ENCODE results near the gene MYL7.
"Not testable (repeated sequence)": the region's sequence is repeated elsewhere in the genome, so short reads cannot be mapped to it uniquely, and the experiment has no call there.

Gene MYL7

DNA sequence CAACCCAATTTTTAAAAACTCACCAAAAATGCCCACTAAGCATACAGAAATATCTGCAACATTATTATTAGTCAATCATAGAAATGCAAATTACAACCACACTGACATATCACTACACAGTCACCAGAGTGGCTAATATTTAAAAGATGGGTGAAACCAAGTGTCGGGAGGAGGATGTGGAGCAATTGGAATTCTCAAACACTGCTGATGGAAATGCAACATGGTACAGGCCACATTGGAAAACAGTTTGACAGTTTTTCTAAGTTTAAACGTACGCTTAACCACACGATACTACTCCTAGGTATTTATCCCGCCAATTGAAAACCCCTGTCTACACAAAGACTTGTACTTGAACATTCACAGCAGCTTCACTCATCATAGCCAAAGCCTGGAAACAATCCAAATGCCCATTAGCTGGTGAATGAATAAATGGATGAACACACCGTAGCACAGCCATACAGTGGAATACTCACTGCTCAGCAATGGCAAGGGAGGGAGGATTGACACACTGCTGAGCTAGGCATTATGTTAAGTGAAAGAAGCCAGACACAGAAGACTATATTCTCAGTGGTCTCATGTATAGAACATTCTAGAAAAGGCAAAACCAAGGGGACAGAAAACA is 31.8 kb upstream of the MYL7 start:
- no peak overlapping the region for H3K4me3 Mint-ChIP-seq
- H3K36me3 Mint-ChIP-seq (ENCODE audit: low read depth) = no peaks in the 10 kb centered on the region
- TF ChIP-seq, protein P1, sequence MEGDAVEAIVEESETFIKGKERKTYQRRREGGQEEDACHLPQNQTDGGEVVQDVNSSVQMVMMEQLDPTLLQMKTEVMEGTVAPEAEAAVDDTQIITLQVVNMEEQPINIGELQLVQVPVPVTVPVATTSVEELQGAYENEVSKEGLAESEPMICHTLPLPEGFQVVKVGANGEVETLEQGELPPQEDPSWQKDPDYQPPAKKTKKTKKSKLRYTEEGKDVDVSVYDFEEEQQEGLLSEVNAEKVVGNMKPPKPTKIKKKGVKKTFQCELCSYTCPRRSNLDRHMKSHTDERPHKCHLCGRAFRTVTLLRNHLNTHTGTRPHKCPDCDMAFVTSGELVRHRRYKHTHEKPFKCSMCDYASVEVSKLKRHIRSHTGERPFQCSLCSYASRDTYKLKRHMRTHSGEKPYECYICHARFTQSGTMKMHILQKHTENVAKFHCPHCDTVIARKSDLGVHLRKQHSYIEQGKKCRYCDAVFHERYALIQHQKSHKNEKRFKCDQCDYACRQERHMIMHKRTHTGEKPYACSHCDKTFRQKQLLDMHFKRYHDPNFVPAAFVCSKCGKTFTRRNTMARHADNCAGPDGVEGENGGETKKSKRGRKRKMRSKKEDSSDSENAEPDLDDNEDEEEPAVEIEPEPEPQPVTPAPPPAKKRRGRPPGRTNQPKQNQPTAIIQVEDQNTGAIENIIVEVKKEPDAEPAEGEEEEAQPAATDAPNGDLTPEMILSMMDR (IDR thresholded peaks at IDR 0.05) = no peak
- peaks cover 22% of the 10 kb centered on the region for H3K9me3 Mint-ChIP-seq
- peaks cover 72% of the 10 kb centered on the region for H3K27me3 Mint-ChIP-seq (ENCODE audit: low read depth, poor library complexity)
- no peak overlapping the region for H3K27ac Mint-ChIP-seq
- no peak for DNase-seq
- peaks cover 16% of the 10 kb centered on the region for H3K4me1 Mint-ChIP-seq

DNA sequence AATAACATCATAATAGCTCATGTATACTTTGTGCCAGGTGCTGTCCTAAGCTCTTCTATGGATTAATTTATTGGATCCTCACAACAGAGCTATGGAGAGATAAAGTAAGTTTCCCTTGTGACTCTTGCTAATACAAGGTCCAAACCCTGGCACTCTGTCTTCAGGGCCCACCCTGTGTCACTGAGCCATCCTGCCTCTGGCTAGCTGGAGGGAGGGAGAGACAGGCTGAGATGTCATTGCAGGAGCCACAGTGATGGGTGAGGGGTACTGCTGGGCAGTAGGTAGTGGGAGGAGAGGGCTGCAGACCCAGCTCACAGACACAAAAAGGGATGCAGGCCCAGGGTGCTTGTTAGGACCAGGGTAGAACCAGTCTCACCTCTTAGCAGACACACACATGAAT is 31.2 kb upstream of the MYL7 start:
- TF ChIP-seq, protein P1 (IDR thresholded peaks at IDR 0.05) = no peak
- no peak overlapping the region for H3K4me3 Mint-ChIP-seq
- H3K4me1 Mint-ChIP-seq = peaks cover 13% of the 10 kb centered on the region
- no peak for DNase-seq
- H3K36me3 Mint-ChIP-seq (ENCODE audit: low read depth) = no peaks in the 10 kb centered on the region
- H3K9me3 Mint-ChIP-seq = peaks cover 22% of the 10 kb centered on the region
- no peak overlapping the region for H3K27ac Mint-ChIP-seq
- peaks cover 74% of the 10 kb centered on the region for H3K27me3 Mint-ChIP-seq (ENCODE audit: low read depth, poor library complexity)

DNA sequence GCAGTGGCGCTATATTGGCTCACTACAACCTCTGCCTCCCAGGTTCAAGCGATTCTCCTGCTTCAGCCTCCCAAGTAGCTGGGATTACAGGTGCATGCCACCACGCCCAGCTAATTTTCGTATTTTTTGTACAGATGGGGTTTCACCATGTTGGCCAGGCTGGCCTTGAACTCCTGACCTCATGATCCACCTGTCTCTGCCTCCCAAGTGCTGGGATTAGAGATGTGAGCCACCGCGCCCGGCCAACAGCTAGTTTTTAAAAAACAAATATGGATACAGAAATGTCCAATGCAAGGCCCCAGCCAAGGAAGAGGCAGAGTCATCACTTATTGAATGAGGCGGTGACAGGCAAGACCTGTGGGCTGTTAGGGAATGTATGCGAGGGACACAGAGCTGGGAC is 30.8 kb upstream of the MYL7 start:
- DNase-seq; H3K4me3 Mint-ChIP-seq; H3K36me3 Mint-ChIP-seq (ENCODE audit: low read depth); H3K27ac Mint-ChIP-seq: not testable (repeated sequence)
- peaks cover 26% of the 10 kb centered on the region for H3K9me3 Mint-ChIP-seq
- H3K4me1 Mint-ChIP-seq = peaks cover 13% of the 10 kb centered on the region
- H3K27me3 Mint-ChIP-seq (ENCODE audit: low read depth, poor library complexity) = peaks cover 74% of the 10 kb centered on the region

DNA sequence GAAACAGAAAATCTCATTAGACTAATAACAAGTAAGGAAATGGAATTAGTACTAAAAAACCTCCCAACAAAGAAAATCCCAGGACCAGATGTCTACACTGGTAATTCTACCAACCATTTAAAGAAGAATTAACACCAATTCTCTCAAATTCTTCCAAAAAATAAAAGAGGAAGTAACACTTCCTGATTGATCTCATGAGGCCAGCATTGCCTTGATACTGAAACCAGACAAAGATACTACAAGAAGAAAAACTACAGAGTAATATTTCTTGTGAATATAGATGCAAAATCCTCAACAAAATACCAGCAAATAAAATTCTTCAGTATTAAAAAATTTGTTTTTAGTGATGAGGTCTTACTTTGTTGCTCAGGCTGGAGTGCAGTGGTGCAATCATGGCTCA is 26.8 kb upstream of the MYL7 start:
- DNase-seq = no peak
- no peak overlapping the region for H3K27ac Mint-ChIP-seq
- H3K27me3 Mint-ChIP-seq (ENCODE audit: low read depth, poor library complexity) = peaks cover 58% of the 10 kb centered on the region
- peaks cover 39% of the 10 kb centered on the region for H3K9me3 Mint-ChIP-seq
- H3K4me3 Mint-ChIP-seq = no peak overlapping the region
- H3K36me3 Mint-ChIP-seq (ENCODE audit: low read depth) = peaks cover 6% of the 10 kb centered on the region
- peaks cover 8% of the 10 kb centered on the region for H3K4me1 Mint-ChIP-seq
- TF ChIP-seq, protein P1 (IDR thresholded peaks at IDR 0.05) = no peak

DNA sequence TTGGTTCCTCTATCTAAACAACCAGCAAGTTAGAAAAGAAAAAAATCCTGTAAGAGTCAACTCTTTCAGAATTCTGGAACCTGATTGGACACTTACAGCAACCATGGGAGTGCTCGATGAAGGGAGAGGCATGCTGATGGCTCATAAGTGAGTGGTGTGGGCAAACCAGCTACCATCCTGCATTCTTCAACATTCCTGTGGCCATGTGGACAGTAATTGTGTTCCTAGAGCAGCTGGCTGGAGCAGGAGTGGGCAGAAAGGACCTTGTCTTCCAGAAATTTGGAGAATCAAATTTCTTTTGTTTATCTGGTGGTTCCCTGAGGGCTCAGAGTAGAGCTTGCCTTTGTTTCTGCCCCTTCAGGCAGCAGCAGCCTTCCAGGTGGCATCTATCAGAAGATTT is 22.5 kb upstream of the MYL7 start:
- TF ChIP-seq, protein P1 (IDR thresholded peaks at IDR 0.05) = no peak
- Mint-ChIP-seq H3K4me3 (no peak overlapping the region), H3K4me1 (peaks cover 16% of the 10 kb centered on the region), H3K9me3 (peaks cover 21% of the 10 kb centered on the region), H3K36me3 (ENCODE audit: low read depth) (peaks cover 6% of the 10 kb centered on the region), H3K27ac (no peak overlapping the region), H3K27me3 (ENCODE audit: low read depth, poor library complexity) (peaks cover 30% of the 10 kb centered on the region)
- DNase-seq = no peak

DNA sequence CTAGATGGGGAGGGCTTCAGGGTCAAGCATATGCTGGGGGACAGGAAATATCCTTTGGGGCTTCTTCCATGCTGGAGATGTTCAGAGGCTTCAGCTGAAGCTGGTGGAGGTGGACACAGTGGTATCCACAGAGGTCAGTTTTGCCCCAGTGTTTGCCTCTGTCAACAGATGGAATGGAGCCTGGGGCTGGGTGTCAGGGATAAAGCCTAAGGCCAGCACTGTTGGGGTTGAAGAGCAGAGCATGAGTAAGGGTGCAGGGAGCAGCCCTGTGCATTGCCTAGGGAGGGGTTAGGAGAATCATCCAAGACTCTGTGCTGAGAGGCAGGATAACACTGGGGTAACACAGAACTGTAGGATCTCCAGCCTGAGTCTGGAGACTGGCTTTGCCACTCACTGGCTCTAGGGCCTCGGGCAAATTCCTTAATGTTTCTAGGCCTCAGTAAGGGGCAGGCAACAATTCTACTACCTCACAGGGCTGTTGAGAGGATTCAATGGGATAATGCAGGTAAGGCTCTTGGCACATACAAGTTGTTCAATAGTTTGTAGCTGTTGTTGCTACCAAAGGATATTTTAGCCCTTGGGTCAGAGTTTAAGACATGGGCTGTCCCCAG is 21.8 kb upstream of the MYL7 start:
- Mint-ChIP-seq H3K9me3 (peaks cover 21% of the 10 kb centered on the region), H3K36me3 (ENCODE audit: low read depth) (peaks cover 6% of the 10 kb centered on the region), H3K27me3 (ENCODE audit: low read depth, poor library complexity) (peaks cover 26% of the 10 kb centered on the region), H3K27ac (no peak overlapping the region), H3K4me3 (no peak overlapping the region), H3K4me1 (peaks cover 19% of the 10 kb centered on the region)
- TF ChIP-seq, protein P1 (IDR thresholded peaks at IDR 0.05) = no peak
- DNase-seq = no peak
